WTC11 (cell line): ENCODE results near the gene LORICRIN.

Source experiments
- ETV6 ChIP-seq: sonication (generic); formaldehyde crosslinking; IDR thresholded peaks from 2 replicates; pipeline ENCODE4 v1.8.1; 2022; ENCODE audit warnings: mild to moderate bottlenecking, missing genetic modification reagents
- NFATC4 ChIP-seq: fragments of 250-450 bp; sonication (Bioruptor Pico); IDR thresholded peaks from 2 replicates; pipeline ENCODE4 v1.9.0; 2021; ENCODE audit warnings: mild to moderate bottlenecking
- NR2C2 ChIP-seq: sonication (generic); formaldehyde crosslinking; IDR thresholded peaks from 2 replicates; pipeline ENCODE4 v1.8.0; 2022; ENCODE audit warnings: mild to moderate bottlenecking, missing genetic modification reagents
- TCF7 ChIP-seq: sonication (generic); formaldehyde crosslinking; IDR thresholded peaks from 2 replicates; pipeline ENCODE4 v1.8.0; 2022; ENCODE audit warnings: mild to moderate bottlenecking, low read depth, missing genetic modification reagents, moderate library complexity
- TP53 ChIP-seq: sonication (generic); formaldehyde crosslinking; IDR thresholded peaks from 2 replicates; pipeline ENCODE4 v1.8.1; 2023; ENCODE audit warnings: mild to moderate bottlenecking, missing genetic modification reagents
- ZBTB21 ChIP-seq: sonication (generic); formaldehyde crosslinking; IDR thresholded peaks from 2 replicates; pipeline ENCODE4 v1.8.1; 2023; ENCODE audit warnings: mild to moderate bottlenecking, missing genetic modification reagents, borderline replicate concordance
- ZNF138 ChIP-seq: sonication (generic); formaldehyde crosslinking; conservative IDR thresholded peaks from 2 replicates; pipeline ENCODE4 v1.8.1; 2022; ENCODE audit warnings: mild to moderate bottlenecking, moderate library complexity, missing genetic modification reagents
- TF ChIP-seq, protein P1 (sequence below): sonication (generic); formaldehyde crosslinking; IDR thresholded peaks from 2 replicates; pipeline ENCODE4 v1.8.1; 2023; ENCODE audit warnings: mild to moderate bottlenecking, missing genetic modification reagents
- TF ChIP-seq, protein P2 (sequence below): fragments of 200-600 bp; IDR thresholded peaks from 2 replicates; pipeline ENCODE4 v1.8.0; 2022; ENCODE audit warnings: antibody characterized with exemption
- TF ChIP-seq, protein P3 (sequence below): sonication (generic); formaldehyde crosslinking; IDR thresholded peaks from 2 replicates; pipeline ENCODE4 v1.8.1; 2022; ENCODE audit warnings: low read depth, missing genetic modification reagents, borderline replicate concordance
- TF ChIP-seq, protein P4 (sequence below): sonication (generic); formaldehyde crosslinking; IDR thresholded peaks from 2 replicates; pipeline ENCODE4 v1.8.1; 2023; ENCODE audit warnings: mild to moderate bottlenecking, missing genetic modification reagents, moderate library complexity
- TF ChIP-seq, protein P5 (sequence below): sonication (generic); formaldehyde crosslinking; IDR thresholded peaks from 2 replicates; pipeline ENCODE4 v1.8.0; 2023; ENCODE audit warnings: missing genetic modification reagents

DNA sequence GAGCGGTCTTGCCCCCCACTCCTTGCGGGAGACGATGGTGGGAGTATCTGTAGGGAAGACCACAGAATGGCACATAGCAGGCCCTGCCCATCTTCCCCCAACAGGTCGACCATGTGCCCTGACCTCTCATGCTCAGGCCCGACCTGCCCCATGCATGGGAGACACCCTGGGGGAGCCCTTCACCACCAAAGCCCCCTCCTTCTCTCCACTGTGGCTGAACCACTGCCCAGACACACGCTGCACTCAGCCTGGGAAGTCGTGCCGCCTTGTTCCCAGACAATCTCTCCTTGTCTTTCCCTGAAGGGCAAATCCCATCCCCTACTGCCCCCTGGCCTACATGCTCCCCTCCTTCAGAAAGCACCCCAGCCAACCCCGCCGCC lies 47.7 kb downstream of the LORICRIN start:
- TF ChIP-seq ZNF138 (CRISPR knock-in tag) (no peak), NFATC4 (CRISPR knock-in tag) (no peak), NR2C2 (CRISPR knock-in tag) (no peak), ZBTB21 (no peak), ETV6 (no peak), TCF7 (CRISPR knock-in tag) (no peak), TP53 (CRISPR knock-in tag) (no peak)
- TF ChIP-seq, protein P1, sequence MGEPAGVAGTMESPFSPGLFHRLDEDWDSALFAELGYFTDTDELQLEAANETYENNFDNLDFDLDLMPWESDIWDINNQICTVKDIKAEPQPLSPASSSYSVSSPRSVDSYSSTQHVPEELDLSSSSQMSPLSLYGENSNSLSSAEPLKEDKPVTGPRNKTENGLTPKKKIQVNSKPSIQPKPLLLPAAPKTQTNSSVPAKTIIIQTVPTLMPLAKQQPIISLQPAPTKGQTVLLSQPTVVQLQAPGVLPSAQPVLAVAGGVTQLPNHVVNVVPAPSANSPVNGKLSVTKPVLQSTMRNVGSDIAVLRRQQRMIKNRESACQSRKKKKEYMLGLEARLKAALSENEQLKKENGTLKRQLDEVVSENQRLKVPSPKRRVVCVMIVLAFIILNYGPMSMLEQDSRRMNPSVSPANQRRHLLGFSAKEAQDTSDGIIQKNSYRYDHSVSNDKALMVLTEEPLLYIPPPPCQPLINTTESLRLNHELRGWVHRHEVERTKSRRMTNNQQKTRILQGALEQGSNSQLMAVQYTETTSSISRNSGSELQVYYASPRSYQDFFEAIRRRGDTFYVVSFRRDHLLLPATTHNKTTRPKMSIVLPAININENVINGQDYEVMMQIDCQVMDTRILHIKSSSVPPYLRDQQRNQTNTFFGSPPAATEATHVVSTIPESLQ (CRISPR knock-in tag) = no peak
- TF ChIP-seq, protein P2, sequence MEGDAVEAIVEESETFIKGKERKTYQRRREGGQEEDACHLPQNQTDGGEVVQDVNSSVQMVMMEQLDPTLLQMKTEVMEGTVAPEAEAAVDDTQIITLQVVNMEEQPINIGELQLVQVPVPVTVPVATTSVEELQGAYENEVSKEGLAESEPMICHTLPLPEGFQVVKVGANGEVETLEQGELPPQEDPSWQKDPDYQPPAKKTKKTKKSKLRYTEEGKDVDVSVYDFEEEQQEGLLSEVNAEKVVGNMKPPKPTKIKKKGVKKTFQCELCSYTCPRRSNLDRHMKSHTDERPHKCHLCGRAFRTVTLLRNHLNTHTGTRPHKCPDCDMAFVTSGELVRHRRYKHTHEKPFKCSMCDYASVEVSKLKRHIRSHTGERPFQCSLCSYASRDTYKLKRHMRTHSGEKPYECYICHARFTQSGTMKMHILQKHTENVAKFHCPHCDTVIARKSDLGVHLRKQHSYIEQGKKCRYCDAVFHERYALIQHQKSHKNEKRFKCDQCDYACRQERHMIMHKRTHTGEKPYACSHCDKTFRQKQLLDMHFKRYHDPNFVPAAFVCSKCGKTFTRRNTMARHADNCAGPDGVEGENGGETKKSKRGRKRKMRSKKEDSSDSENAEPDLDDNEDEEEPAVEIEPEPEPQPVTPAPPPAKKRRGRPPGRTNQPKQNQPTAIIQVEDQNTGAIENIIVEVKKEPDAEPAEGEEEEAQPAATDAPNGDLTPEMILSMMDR = no peak
- TF ChIP-seq, protein P3, sequence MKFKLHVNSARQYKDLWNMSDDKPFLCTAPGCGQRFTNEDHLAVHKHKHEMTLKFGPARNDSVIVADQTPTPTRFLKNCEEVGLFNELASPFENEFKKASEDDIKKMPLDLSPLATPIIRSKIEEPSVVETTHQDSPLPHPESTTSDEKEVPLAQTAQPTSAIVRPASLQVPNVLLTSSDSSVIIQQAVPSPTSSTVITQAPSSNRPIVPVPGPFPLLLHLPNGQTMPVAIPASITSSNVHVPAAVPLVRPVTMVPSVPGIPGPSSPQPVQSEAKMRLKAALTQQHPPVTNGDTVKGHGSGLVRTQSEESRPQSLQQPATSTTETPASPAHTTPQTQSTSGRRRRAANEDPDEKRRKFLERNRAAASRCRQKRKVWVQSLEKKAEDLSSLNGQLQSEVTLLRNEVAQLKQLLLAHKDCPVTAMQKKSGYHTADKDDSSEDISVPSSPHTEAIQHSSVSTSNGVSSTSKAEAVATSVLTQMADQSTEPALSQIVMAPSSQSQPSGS (CRISPR knock-in tag) = no peak
- TF ChIP-seq, protein P4, sequence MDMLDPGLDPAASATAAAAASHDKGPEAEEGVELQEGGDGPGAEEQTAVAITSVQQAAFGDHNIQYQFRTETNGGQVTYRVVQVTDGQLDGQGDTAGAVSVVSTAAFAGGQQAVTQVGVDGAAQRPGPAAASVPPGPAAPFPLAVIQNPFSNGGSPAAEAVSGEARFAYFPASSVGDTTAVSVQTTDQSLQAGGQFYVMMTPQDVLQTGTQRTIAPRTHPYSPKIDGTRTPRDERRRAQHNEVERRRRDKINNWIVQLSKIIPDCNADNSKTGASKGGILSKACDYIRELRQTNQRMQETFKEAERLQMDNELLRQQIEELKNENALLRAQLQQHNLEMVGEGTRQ (CRISPR knock-in tag) = no peak
- TF ChIP-seq, protein P5, sequence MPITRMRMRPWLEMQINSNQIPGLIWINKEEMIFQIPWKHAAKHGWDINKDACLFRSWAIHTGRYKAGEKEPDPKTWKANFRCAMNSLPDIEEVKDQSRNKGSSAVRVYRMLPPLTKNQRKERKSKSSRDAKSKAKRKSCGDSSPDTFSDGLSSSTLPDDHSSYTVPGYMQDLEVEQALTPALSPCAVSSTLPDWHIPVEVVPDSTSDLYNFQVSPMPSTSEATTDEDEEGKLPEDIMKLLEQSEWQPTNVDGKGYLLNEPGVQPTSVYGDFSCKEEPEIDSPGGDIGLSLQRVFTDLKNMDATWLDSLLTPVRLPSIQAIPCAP = no peak
